Sigmoid colon (tissue), 4 donors: ENCODE results near the gene PRKCZ.

ENCODE experiments used
- EP300 ChIP-seq, 4 donors: sonication (generic); formaldehyde crosslinking; IDR thresholded peaks; one replicate each; pipeline ENCODE4 v1.6.1; 2017; ENCODE audit warnings: antibody characterized with exemption in 4 of 4
- POLR2A ChIP-seq, 2 donors: fragments of 450-650 bp; IDR thresholded peaks; one replicate each; pipeline ENCODE4 v1.6.1; 2016; ENCODE audit warnings: antibody characterized with exemption in 2 of 2, mild to moderate bottlenecking in 2 of 2, moderate library complexity in 2 of 2
- POLR2AphosphoS5 ChIP-seq, 4 donors: sonication (generic); formaldehyde crosslinking; IDR thresholded peaks; one replicate each; pipeline ENCODE4 v1.6.1; 2017; ENCODE audit warnings: antibody characterized with exemption in 4 of 4
- TF ChIP-seq, protein P1 (sequence below), 4 experiments: fragments of 450-650 bp in 3 of 4; fragments of 200-600 bp in 1 of 4; IDR thresholded peaks; one replicate each; pipeline ENCODE4 v1.5.1; 2016 to 2019; ENCODE audit warnings: antibody characterized with exemption in 4 of 4, mild to moderate bottlenecking in 3 of 4, moderate library complexity in 2 of 4

DNA sequence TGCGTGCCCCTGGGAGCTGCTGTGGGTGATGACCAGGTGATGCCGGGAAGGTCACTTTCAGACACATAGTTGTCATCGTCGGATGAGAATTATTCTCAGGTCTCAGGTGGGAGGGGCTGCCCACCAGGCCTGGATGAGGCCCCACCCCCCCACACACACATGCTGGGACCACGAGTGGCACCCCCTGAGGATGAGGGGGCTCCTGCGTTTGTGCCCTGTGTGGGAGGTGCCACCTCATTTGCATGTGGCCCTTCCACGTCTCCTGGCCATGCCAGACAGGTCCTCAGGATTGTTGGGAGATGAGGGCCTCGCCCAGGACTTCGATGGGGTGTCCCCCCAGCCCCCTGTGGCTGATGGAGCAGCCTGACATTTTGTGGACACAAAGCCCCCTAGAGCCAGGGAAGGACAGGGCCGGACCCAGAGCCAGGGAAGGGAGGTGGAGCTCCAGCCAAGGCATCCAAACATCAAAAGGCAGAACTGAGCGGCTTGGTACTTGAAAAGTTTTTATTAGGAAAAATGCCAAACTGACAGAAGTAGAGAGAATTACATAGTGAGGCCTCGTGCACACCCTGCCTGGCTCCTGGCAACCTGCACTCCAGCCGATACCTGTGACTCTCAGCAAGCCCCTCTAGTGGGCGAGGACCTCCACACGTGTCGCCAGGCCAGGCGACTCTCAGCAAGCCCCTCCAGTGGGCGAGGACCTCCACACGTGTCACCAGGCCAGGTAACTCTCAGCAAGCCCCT is 55.7 kb downstream of the PRKCZ start:
- no peak for TF ChIP-seq EP300 (IDR thresholded peaks at IDR 0.05)
- TF ChIP-seq, protein P1, sequence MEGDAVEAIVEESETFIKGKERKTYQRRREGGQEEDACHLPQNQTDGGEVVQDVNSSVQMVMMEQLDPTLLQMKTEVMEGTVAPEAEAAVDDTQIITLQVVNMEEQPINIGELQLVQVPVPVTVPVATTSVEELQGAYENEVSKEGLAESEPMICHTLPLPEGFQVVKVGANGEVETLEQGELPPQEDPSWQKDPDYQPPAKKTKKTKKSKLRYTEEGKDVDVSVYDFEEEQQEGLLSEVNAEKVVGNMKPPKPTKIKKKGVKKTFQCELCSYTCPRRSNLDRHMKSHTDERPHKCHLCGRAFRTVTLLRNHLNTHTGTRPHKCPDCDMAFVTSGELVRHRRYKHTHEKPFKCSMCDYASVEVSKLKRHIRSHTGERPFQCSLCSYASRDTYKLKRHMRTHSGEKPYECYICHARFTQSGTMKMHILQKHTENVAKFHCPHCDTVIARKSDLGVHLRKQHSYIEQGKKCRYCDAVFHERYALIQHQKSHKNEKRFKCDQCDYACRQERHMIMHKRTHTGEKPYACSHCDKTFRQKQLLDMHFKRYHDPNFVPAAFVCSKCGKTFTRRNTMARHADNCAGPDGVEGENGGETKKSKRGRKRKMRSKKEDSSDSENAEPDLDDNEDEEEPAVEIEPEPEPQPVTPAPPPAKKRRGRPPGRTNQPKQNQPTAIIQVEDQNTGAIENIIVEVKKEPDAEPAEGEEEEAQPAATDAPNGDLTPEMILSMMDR (IDR thresholded peaks at IDR 0.05), result no peak
- no peak for TF ChIP-seq POLR2A (IDR thresholded peaks at IDR 0.05)
- TF ChIP-seq POLR2AphosphoS5 (IDR thresholded peaks at IDR 0.05), result no peak
